ENCODE results near the gene LAMA2. TPM values are rescaled to one million over a fixed set of nuclear protein-coding genes. Genes with fewer than 3 reads are reported as not detected.

The LAMA2 gene
- total RNA-seq, 1 donor from 2014 or later, result 344 TPM

DNA sequence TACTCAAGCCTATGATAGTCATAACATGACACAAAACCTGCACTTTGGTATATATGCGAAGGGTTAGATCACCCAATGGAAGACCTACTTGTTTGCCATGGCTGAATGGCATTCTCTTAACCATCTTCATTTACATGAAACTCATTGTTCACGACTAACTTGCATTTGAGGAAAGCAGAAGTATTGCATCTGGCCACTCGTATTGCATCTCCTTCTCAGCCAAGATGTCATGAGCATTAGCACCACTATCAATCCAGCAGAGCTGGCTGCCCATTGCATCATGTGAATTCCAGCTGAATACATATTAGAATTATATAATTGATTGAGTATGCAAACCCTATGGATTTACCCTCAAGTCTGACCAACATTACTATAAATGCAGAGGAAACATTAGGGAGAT lies 390.2 kb downstream of the LAMA2 start:
- intact Hi-C loops (cut with DNase I), result no loop called here
- DNase-seq (ENCODE audit: low spot score), result no peak

DNA sequence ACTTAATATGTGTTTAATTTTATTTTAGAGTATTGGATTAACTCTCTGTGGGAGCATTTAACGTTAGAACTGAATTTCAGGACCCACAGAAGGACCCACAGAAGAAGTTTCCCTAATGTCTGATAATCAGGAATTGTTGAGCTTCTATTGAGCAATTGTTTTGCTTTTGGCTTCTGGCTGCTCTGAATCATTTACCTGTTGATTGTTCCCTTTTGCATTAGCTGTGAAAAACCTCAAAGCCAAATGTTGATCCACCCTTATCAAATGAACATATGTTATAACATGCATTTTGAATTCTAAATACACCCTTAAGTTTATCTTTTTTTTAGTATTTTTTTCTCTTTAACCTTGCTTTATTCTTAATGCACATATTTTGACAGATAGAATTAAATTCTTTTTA lies 393.5 kb downstream of the LAMA2 start:
- intact Hi-C loops (cut with DNase I), result no loop called here
- no peak for DNase-seq (ENCODE audit: low spot score)

DNA sequence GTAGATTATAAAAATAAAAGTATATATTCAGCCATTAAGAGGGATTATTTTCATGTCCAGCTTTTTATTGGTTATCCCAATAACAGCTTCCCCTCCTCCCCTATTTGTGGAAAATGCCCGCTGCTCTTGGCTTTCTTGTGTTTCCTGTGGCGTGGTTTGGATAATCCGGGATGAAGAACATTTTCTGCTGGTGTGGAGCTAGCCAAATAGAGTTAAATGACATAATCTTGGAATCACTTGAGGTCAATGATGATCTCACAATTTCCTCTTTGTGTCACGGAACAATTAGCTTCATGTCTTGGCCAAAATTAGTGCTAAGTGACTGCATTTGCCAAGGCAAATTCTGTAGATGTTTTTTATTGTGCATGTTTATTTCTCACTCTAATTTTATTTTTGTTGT lies 394.0 kb downstream of the LAMA2 start:
- intact Hi-C loops (cut with DNase I), result no loop called here
- DNase-seq (ENCODE audit: low spot score), result no peak

DNA sequence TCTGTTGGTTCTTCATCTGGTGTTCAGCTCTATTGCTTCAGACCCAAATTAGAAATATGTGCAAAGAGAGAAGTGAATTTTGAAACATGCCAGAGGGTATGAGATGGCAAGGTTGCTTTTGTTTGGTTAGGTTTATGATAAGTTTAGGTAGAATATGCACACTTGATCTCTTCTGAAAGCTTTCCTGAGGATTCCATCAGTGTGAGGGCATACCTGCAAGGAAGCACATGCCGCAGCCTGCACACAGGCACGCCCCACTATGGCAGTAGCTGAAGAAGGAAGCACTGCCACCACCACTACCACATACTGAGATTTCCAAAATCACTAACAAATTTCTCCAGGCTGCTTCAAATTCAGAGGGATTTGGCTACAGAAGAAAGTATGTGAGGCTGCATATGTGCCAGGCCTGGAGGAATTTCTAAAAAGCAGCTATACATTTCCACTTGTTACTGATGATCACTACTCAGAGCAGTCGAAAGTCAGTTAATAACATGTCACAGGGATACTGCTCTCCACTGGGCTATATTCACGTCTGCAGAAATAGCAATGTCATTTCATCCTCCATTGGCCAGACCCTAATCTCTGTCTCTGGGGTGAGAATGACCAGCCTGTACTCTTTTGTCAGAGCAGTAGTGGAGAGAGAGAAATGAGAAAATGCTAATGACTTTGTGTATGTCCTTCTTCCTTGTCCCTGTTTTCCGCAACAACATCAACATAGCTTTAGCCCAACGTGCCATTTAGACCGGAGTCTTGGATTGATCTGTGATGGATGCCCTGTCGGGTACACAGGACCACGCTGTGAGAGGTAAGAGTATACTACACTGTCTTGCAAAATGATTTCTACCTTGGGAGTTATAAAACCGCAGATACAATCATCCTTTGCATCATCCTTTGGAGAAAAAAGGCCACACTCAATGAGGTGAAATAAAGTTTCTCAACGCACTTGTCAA lies 396.7 kb downstream of the LAMA2 start:
- intact Hi-C loops (cut with DNase I), result no loop called here
- no peak for DNase-seq (ENCODE audit: low spot score)

DNA sequence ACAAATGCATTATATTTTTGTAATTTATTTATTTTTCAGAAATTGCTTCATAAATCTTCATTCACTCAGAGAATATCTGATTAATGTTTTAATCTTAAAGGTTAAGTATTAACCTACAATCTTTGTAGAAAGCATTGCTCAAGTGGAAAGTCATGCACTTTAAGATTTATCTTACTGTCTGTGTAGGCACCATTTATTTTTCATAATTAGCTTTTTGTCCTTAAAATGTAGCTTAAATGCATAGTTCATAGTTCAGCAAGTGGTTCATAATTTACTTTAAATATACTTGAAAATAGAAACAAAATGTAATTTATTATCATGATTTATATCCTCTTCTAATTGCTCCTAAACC lies 397.3 kb downstream of the LAMA2 start:
- no peak for DNase-seq (ENCODE audit: low spot score)
- intact Hi-C loops (cut with DNase I), result no loop called here

DNA sequence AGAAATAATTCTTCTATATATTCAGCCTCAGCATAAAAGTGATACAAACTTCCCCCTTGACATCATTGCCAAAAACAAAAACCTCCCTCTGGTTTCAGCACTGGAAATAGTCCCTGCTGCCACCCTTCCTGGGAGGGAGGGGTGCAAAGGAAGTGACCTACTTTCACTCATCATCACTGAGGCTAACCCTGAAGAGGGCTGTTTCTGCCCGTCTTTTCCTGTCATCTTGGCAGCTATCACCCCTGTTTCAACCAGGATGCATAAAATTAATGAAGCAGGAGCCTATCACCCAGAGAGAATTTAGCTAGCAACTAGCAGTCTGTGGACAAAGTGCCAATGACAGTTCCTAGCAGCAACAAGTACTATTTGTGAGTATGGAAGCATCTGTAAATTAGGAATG lies 397.8 kb downstream of the LAMA2 start:
- intact Hi-C loops (cut with DNase I), result no loop called here
- DNase-seq (ENCODE audit: low spot score), result no peak

DNA sequence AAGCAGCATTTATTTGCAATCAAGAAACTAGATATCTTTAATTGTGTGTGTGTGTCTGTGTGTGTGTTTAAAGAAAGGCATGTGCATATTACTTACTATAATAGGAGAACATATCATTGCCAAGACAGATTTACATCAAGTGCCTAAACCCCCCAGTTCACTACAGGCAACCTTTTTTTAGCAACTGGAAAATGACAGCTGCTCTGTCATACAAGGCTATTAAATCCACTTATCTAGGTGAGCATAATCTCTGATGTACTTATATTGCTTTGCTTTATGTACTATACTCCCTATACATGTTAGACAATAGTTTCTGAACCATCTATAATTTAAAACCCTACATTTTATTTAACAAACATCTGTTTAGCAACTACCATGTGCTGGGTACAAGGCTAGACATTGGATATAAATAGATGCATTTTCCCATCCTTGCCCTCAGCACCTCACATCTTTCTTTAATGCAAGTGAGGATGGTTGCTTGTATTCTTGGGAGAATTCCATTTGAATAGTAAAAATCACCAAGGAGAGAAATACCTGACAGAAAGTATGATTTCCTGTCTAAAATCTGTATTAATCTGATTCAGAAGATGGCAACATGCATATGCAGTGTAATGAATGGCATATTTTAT lies 398.3 kb downstream of the LAMA2 start:
- DNase-seq (ENCODE audit: low spot score), result no peak
- intact Hi-C loops (cut with DNase I), result no loop called here

DNA sequence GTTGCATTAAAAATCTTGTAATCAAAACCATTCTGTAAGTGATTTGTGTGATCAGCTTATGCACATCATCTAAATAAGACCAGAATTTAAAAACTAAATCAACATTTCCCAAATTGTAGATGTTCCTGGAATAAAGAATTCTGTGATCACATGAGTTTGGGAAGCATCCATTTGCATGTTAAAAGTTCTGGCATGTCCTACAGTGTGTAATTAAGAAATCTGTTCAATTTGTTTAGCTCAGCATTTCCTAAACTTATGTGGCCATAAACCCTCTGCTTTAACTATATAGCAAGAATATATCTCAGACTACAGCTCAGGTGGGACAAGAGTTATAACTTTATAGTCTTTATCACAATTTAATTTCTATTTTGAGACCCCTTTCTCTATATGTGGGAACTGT lies 399.1 kb downstream of the LAMA2 start:
- intact Hi-C loops (cut with DNase I), result no loop called here

DNA sequence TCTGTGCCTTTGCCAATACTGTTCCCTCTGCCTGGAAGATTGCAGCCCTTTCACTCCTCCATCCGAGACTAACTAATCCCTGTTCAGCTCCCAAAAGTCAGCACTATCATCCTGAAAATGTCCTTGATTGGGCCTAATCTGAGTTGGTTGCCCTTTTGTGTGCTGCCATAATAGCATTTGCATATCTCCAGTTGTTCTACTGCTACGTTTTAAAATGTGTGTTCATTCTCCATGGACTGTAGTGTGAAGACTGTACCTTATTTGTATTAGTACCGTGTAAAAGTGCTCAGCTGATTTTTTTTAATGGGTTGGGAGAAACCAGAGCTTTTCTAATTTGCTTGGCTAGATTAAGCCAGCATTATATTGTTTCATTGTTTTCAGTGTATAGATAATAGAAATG lies 401.3 kb downstream of the LAMA2 start:
- no peak for DNase-seq (ENCODE audit: low spot score)
- intact Hi-C loops (cut with DNase I), result no loop called here

More for the DNA sequence above, 399.1 kb downstream of the LAMA2 start:
- no peak for DNase-seq (ENCODE audit: low spot score)

DNA sequence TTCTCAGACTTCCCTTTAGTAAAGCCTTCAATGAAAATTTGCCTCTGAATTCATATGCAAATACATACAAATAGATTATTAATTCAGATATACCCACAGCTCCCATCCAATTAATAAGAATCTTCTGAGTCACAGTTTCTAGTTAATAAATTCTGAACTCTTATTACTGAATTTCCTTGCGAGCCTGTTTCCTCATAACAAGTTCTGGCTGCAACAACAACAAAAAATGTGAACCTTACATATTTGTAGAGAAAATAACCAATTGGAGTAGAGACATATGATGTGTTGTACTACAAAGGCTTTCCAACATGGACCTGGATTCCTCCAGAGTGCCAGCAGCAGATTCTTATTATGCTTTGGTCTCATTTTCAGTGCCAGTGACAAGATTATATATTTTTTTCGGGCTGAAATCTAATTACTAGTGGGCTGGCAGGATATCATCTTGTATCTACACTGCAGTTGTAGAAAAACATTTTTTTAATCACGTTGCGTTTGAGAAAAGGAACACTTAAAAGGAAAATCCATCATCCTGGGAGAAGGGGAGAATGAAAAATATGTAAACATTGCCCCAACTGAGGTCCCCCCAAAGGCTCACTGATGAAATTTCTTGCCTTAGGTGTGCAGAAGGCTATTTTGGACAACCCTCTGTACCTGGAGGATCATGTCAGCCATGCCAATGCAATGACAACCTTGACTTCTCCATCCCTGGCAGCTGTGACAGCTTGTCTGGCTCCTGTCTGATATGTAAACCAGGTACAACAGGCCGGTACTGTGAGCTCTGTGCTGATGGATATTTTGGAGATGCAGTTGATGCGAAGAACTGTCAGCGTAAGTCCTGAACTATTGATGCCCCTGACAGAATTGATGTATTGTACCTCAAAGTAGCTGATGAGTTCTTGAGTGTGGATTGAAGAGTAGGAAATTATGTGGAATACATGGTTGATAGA lies 404.6 kb downstream of the LAMA2 start:
- intact Hi-C loops (cut with DNase I), result no loop called here
- DNase-seq (ENCODE audit: low spot score), result no peak

DNA sequence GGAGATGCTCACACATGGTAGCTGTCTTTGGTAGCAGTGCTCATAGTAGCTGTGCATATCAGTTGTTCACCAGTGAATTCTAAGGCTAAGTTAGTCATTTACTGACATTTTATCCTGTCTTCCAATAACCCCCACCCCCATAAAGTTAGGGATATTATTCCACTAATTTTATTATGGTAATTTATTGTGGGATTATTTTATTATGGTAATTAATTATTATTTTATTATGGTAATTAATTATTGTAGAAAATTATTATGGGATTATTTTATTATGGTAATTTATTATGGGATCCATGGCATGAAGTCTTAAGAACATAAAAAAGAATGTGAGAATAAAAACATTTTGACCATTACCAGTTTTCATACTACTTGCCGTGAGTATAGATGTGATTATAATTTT lies 406.5 kb downstream of the LAMA2 start:
- no peak for DNase-seq (ENCODE audit: low spot score)
- intact Hi-C loops (cut with DNase I), result no loop called here

DNA sequence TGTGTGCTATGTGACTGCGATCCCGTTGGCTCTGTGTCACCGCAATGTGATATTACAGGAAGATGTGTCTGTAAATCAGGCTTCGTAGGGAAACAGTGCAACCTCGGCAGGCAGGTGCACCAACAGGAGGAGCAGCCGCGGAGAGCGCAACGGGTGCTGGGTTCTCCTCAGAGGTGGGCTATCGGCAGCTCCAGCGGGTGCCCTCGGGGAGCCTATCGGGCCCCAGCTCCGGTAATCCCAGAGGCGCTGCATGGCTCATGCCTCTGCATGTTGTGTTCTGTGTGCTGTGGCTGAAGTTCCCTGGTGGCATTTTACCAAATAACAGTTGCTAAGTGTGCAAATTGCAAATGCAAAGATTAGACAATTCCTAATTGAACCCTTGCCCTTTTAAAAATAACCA lies 409.9 kb downstream of the LAMA2 start:
- no peak for DNase-seq (ENCODE audit: low spot score)
- intact Hi-C loops (cut with DNase I), result no loop called here

DNA sequence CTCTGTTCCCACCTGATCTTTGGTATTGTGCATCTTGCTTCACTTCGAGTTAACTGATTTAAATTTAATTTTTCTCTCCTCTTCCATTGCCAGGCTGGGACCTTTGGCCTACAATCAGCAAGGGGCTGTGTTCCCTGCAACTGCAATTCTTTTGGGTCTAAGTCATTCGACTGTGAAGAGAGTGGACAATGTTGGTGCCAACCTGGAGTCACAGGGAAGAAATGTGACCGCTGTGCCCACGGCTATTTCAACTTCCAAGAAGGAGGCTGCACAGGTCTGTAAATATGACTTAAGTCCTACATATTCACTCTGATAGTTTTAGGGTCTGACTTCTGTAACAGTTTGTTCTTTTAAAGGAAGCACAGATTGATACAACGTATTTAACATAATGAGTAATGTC lies 414.7 kb downstream of the LAMA2 start:
- intact Hi-C loops (cut with DNase I), result no loop called here
- DNase-seq (ENCODE audit: low spot score), result no peak

DNA sequence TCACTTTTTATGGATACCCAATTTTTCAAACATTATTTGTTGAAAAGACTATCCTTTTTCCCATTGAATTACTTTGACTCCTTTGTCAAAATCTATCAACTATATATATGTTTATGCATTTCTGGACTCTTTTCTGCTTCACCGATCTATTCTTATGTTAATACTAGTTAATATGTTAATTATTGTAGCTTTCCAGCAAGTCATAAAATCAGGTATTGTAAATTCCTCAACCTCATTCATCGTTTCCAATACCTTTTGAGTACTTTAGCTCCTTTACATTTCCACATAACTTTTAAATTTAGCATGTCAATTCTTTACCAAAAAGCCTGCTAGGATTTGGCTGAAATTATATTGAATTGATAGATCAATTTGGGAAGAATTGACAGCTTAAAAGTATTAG lies 419.7 kb downstream of the LAMA2 start:
- DNase-seq (ENCODE audit: low spot score), result no peak
- intact Hi-C loops (cut with DNase I), result no loop called here

DNA sequence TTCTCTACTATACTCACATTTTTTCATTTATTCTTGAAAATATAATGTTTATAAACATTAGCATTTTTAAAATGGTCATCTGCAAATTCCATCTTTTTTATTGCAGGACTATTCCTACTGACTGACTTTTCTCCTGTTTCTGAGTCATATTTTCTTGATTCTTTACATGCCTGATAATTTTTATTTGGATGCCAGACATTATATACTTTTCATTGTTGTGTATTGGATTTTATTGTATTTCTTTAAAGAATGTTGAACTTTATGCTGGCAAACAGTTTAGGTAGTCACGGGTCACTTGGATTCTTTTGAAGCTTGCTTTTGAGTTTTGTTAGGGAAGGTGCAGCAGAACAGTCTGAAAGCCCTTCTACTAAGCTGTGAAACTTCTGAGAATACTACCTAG lies 423.9 kb downstream of the LAMA2 start:
- intact Hi-C loops (cut with DNase I), result no loop called here
- DNase-seq (ENCODE audit: low spot score), result no peak

DNA sequence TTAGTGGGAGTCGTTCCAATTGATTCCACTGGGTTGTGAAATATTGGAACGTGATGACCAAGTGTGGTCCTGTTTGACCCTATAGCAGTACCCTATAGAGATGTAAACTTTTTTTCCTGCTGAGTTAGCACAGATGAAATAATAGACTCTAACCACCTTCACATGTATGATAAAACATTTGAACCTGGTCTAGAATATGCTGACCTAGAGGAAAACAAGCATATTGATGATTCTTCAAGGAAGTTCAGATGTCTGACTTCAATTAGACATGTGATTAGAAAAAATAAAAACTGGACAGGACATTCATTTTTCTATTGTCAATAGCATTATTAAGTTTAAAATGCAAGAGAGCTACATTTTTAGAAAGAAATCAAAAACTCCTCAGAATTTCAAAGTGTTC lies 424.9 kb downstream of the LAMA2 start:
- intact Hi-C loops (cut with DNase I), result no loop called here
- no peak for DNase-seq (ENCODE audit: low spot score)

DNA sequence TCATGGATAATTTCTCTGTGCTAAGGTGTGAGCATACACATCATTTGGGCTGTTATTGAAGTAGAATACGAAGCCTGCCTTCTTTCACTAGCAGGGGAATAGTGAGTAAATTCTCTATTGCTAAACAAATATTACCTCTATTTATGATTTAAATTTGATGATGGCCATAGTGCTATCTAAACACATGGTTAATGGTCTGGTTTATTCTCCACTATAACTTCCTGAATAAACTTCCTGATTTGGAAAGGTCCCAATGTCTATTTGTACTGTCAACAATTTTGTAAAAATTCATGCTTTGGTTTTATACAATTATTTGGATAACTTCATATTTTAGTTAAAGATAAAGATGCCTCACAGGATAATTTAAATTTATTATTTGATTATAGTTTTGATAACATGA lies 426.2 kb downstream of the LAMA2 start:
- no peak for DNase-seq (ENCODE audit: low spot score)
- intact Hi-C loops (cut with DNase I), result no loop called here

DNA sequence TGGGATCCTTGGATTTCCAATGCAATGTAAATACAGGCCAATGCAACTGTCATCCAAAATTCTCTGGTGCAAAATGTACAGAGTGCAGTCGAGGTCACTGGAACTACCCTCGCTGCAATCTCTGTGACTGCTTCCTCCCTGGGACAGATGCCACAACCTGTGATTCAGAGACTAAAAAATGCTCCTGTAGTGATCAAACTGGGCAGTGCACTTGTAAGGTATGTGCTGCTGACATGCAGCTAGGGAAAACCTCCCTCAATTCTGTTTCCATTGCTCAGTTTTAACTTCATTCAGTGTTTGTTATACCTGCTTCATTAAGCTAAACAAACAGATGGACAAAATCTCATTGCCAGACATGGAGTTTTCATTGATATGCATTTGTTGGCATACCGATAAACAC lies 429.9 kb downstream of the LAMA2 start:
- intact Hi-C loops (cut with DNase I), result no loop called here
- DNase-seq (ENCODE audit: low spot score), result no peak

DNA sequence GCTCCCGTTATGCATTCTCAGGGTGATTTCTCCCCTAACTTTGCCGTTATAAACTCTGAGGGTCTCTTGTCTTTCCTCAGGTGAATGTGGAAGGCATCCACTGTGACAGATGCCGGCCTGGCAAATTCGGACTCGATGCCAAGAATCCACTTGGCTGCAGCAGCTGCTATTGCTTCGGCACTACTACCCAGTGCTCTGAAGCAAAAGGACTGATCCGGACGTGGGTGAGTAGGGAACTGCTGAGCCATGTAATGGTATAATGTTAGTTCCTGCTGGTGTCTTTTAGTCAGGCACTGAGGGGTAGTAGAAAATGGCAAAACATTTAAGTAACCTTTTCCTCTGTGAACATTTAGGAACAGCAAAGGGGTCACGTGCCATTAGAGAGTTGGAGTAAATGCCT lies 431.6 kb downstream of the LAMA2 start:
- no peak for DNase-seq (ENCODE audit: low spot score)
- intact Hi-C loops (cut with DNase I), result no loop called here

All from cardiac septum (tissue), 1 donor.